ENCODE data around the gene FBLN2.
A peak's percentile ranks its signal among the peaks of the same experiment; 100 is the strongest.
"Not testable (repeated sequence)": the region's sequence is repeated elsewhere in the genome, so short reads cannot be mapped to it uniquely, and the experiment has no call there.

Gene FBLN2

GRCh38 chr3:13548696-13549622 lies at the start of gene FBLN2:
FBLN2 (plus strand) TSS chr3:13549125; CDS start chr3:13570356, 21,231 bp downstream.
- no peak for ATAC-seq (ENCODE audit: insufficient read depth, low read depth)
- no peaks in the 10 kb centered on the region for H4K20me1 ChIP-seq (ENCODE audit: insufficient read depth, low read length)
- H3K79me2 ChIP-seq (ENCODE audit: insufficient read depth, low read length), result no peaks in the 10 kb centered on the region
- H3K4me3 ChIP-seq (ENCODE audit: low read depth in 1 of 2, low read length in 2 of 2), result no peak within 1 kb of the TSS
- TF ChIP-seq, protein P1, sequence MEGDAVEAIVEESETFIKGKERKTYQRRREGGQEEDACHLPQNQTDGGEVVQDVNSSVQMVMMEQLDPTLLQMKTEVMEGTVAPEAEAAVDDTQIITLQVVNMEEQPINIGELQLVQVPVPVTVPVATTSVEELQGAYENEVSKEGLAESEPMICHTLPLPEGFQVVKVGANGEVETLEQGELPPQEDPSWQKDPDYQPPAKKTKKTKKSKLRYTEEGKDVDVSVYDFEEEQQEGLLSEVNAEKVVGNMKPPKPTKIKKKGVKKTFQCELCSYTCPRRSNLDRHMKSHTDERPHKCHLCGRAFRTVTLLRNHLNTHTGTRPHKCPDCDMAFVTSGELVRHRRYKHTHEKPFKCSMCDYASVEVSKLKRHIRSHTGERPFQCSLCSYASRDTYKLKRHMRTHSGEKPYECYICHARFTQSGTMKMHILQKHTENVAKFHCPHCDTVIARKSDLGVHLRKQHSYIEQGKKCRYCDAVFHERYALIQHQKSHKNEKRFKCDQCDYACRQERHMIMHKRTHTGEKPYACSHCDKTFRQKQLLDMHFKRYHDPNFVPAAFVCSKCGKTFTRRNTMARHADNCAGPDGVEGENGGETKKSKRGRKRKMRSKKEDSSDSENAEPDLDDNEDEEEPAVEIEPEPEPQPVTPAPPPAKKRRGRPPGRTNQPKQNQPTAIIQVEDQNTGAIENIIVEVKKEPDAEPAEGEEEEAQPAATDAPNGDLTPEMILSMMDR (IDR thresholded peaks at IDR 0.05; ENCODE audit: borderline replicate concordance, extremely low read depth, low read length, poor library complexity, severe bottlenecking), result no peak
- no peak for TF ChIP-seq EZH2 (IDR thresholded peaks at IDR 0.05; ENCODE audit: borderline replicate concordance, low read depth, low read length, severe bottlenecking)
- no peaks in the 10 kb centered on the region for H3K36me3 ChIP-seq (ENCODE audit: insufficient read depth, low read length)
- H3K27ac ChIP-seq (ENCODE audit: low read length), result peak within 1 kb of the TSS; percentile 38; the same call in 1 of the 2 replicates
- peaks cover 37% of the 10 kb centered on the region for H3K4me1 ChIP-seq (ENCODE audit: insufficient read depth, low read length)
- H2AFZ ChIP-seq (ENCODE audit: low read depth, low read length), result no peak within 1 kb of the TSS
- H3K4me2 ChIP-seq (ENCODE audit: insufficient read depth, low read length), result no peak within 1 kb of the TSS
- no peak for DNase-seq
- H3K27me3 ChIP-seq (ENCODE audit: insufficient read depth, low read length, poor library complexity), result no peaks in the 10 kb centered on the region
- no peak within 1 kb of the TSS for H3K9ac ChIP-seq (ENCODE audit: low read depth, low read length)
- no peaks in the 10 kb centered on the region for H3K9me3 ChIP-seq (ENCODE audit: insufficient read depth, low read length, severe bottlenecking)

- H3K27ac ChIP-seq (ENCODE audit: low read length); H3K27me3 ChIP-seq (ENCODE audit: insufficient read depth, low read length, poor library complexity); H3K79me2 ChIP-seq (ENCODE audit: insufficient read depth, low read length); H3K4me3 ChIP-seq (ENCODE audit: low read depth in 1 of 2, low read length in 2 of 2); H2AFZ ChIP-seq (ENCODE audit: low read depth, low read length); DNase-seq; ATAC-seq (ENCODE audit: insufficient read depth, low read depth); H3K9me3 ChIP-seq (ENCODE audit: insufficient read depth, low read length, severe bottlenecking); H3K9ac ChIP-seq (ENCODE audit: low read depth, low read length); H3K4me2 ChIP-seq (ENCODE audit: insufficient read depth, low read length); H4K20me1 ChIP-seq (ENCODE audit: insufficient read depth, low read length); H3K4me1 ChIP-seq (ENCODE audit: insufficient read depth, low read length); H3K36me3 ChIP-seq (ENCODE audit: insufficient read depth, low read length): not testable (repeated sequence)
These were observed 49.7 kb upstream of the FBLN2 start for GRCh38 chr3:13499246-13499645.

GRCh38 chr3:13500133-13500885 lies 48.6 kb upstream of the FBLN2 start:
- H3K4me1 ChIP-seq (ENCODE audit: insufficient read depth, low read length), result no peaks in the 10 kb centered on the region; the same call in 1 of the 2 replicates
- no peaks in the 10 kb centered on the region for H3K36me3 ChIP-seq (ENCODE audit: insufficient read depth, low read length)
- no peak for ATAC-seq (ENCODE audit: insufficient read depth, low read depth)
- no peak overlapping the region for H3K9ac ChIP-seq (ENCODE audit: low read depth, low read length)
- H3K27ac ChIP-seq (ENCODE audit: low read length), result no peak overlapping the region
- no peak overlapping the region for H3K4me2 ChIP-seq (ENCODE audit: insufficient read depth, low read length)
- no peak overlapping the region for H3K4me3 ChIP-seq (ENCODE audit: low read depth in 1 of 2, low read length in 2 of 2)
- H3K27me3 ChIP-seq (ENCODE audit: insufficient read depth, low read length, poor library complexity), result no peaks in the 10 kb centered on the region
- DNase-seq, result no peak
- H4K20me1 ChIP-seq (ENCODE audit: insufficient read depth, low read length), result no peaks in the 10 kb centered on the region; the same call in 1 of the 2 replicates
- H3K79me2 ChIP-seq (ENCODE audit: insufficient read depth, low read length), result no peaks in the 10 kb centered on the region
- TF ChIP-seq EZH2 (IDR thresholded peaks at IDR 0.05; ENCODE audit: borderline replicate concordance, low read depth, low read length, severe bottlenecking), result no peak
- TF ChIP-seq, protein P1 (IDR thresholded peaks at IDR 0.05; ENCODE audit: borderline replicate concordance, extremely low read depth, low read length, poor library complexity, severe bottlenecking), result peak; percentile 54
- no peaks in the 10 kb centered on the region for H3K9me3 ChIP-seq (ENCODE audit: insufficient read depth, low read length, severe bottlenecking)
- no peak overlapping the region for H2AFZ ChIP-seq (ENCODE audit: low read depth, low read length)

DNA sequence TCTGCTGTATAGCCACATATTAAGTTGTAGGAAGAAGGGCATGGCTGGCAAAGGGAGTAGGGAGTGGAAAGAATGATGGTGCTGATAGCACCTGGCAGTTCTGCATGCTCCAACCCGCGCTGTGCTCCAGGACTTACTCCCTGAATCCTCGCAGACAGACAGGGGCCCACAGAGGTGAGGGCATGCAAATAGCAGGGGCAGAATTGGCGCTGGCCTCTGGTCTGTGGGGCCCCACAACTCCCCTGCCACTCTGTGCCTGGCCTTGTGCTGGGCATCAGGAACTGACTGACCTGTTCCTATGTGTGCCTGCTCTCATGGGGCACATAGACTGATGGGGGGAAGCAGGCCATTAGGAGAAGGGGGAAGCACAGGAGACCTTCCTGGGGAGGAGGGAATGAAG lies 47.9 kb upstream of the FBLN2 start:
- Histone ChIP-seq H3K79me2 (ENCODE audit: insufficient read depth, low read length) (no peaks in the 10 kb centered on the region), H3K9me3 (ENCODE audit: insufficient read depth, low read length, severe bottlenecking) (no peaks in the 10 kb centered on the region), H2AFZ (ENCODE audit: low read depth, low read length) (no peak overlapping the region), H3K36me3 (ENCODE audit: insufficient read depth, low read length) (no peaks in the 10 kb centered on the region), H3K27ac (ENCODE audit: low read length) (no peak overlapping the region), H3K27me3 (ENCODE audit: insufficient read depth, low read length, poor library complexity) (no peaks in the 10 kb centered on the region), H3K4me2 (ENCODE audit: insufficient read depth, low read length) (no peak overlapping the region), H3K4me1 (ENCODE audit: insufficient read depth, low read length) (no peaks in the 10 kb centered on the region; the same call in 1 of the 2 replicates), H3K9ac (ENCODE audit: low read depth, low read length) (no peak overlapping the region), H3K4me3 (ENCODE audit: low read depth in 1 of 2, low read length in 2 of 2) (no peak overlapping the region), H4K20me1 (ENCODE audit: insufficient read depth, low read length) (no peaks in the 10 kb centered on the region; the same call in 1 of the 2 replicates)
- ATAC-seq (ENCODE audit: insufficient read depth, low read depth), result no peak
- TF ChIP-seq, protein P1 (IDR thresholded peaks at IDR 0.05; ENCODE audit: borderline replicate concordance, extremely low read depth, low read length, poor library complexity, severe bottlenecking), result no peak
- no peak for TF ChIP-seq EZH2 (IDR thresholded peaks at IDR 0.05; ENCODE audit: borderline replicate concordance, low read depth, low read length, severe bottlenecking)
- DNase-seq, result no peak
